ENCODE results near the gene CCDC197. TPM values are rescaled to one million over a fixed set of nuclear protein-coding genes. Genes with fewer than 3 reads are reported as not detected.

CCDC197 gene
- total RNA-seq, 1 experiment from 2014 or later: not detected

- no peaks in the 10 kb centered on the region for H4K20me1 ChIP-seq (ENCODE audit: insufficient read depth)
- H3K4me1 ChIP-seq (replicated peaks; ENCODE audit: insufficient read depth): no peaks in the 10 kb centered on the region
- no peaks in the 10 kb centered on the region for H3K9me2 ChIP-seq (ENCODE audit: insufficient read depth)
- no TSS peak for BruUV-seq (replicated peaks)
- no peaks in the 10 kb centered on the region for H3K9me3 ChIP-seq (ENCODE audit: insufficient read depth, low read depth)
- intact Hi-C loops (cut with micrococcal nuclease; ENCODE audit: unreplicated experiment): no loop called here
- TF ChIP-seq EZH2 (IDR thresholded peaks at IDR 0.05; ENCODE audit: low read depth) (no peak), CTCF (conservative IDR thresholded peaks at IDR 0.05) (no peak)
- no peak overlapping the region for H3K4me2 ChIP-seq
- ChIA-PET POLR2A (ENCODE audit: unreplicated experiment) (no interaction called here), CTCF (no interaction called here)
- H3K79me2 ChIP-seq (ENCODE audit: low read depth): no peaks in the 10 kb centered on the region
- H3K27ac ChIP-seq: no peak overlapping the region
- H3F3A ChIP-seq (ENCODE audit: insufficient read depth, low read depth): no peaks in the 10 kb centered on the region
- H3K36me3 ChIP-seq (ENCODE audit: low read depth): no peaks in the 10 kb centered on the region
- no peak for DNase-seq
- H2AFZ ChIP-seq: no peak overlapping the region
- no peak overlapping the region for H3K4me3 ChIP-seq
- no peaks in the 10 kb centered on the region for H3K27me3 ChIP-seq (ENCODE audit: insufficient read depth, low read depth)
These were observed 23.5 kb upstream of the CCDC197 start for GRCh38 chr14:93973607-93974006.

DNA sequence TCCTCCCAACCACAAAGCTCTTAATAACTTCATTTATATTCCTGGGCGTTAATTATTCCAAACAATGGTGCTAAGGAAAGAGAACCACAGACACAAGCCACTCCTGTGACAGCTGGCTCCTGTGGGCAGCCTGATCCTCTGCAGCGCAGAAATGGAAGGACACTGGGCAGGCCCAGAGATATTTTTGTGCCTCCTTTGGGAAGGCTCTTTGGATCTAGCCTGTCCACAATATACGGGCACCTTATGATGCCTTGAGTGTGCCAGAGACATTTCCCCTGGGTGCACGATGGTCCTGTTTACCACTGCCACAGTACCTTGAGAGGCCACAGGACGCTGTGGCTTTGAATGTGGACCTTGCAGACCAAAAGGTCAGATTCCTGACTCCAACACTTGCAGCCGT, 22.8 kb upstream of the CCDC197 start:
- H3K9me2 ChIP-seq (ENCODE audit: insufficient read depth): no peaks in the 10 kb centered on the region
- H3K4me2 ChIP-seq: no peak overlapping the region
- ChIA-PET POLR2A (ENCODE audit: unreplicated experiment) (no interaction called here), CTCF (no interaction called here)
- H3K9me3 ChIP-seq (ENCODE audit: insufficient read depth, low read depth): no peaks in the 10 kb centered on the region
- H3K79me2 ChIP-seq (ENCODE audit: low read depth): no peaks in the 10 kb centered on the region
- no peak for TF ChIP-seq CTCF (conservative IDR thresholded peaks at IDR 0.05)
- TF ChIP-seq EZH2 (IDR thresholded peaks at IDR 0.05; ENCODE audit: low read depth): no peak
- H3K27me3 ChIP-seq (ENCODE audit: insufficient read depth, low read depth): no peaks in the 10 kb centered on the region
- H3K4me3 ChIP-seq: no peak overlapping the region
- DNase-seq: no peak
- no TSS peak for BruUV-seq (replicated peaks)
- intact Hi-C loops (cut with micrococcal nuclease; ENCODE audit: unreplicated experiment): no loop called here
- H3F3A ChIP-seq (ENCODE audit: insufficient read depth, low read depth): no peaks in the 10 kb centered on the region
- no peak overlapping the region for H3K27ac ChIP-seq
- no peaks in the 10 kb centered on the region for H3K4me1 ChIP-seq (replicated peaks; ENCODE audit: insufficient read depth)
- no peak overlapping the region for H2AFZ ChIP-seq
- H4K20me1 ChIP-seq (ENCODE audit: insufficient read depth): no peaks in the 10 kb centered on the region
- no peaks in the 10 kb centered on the region for H3K36me3 ChIP-seq (ENCODE audit: low read depth)

GRCh38 chr14:93974833-93975232, 22.3 kb upstream of the CCDC197 start:
- Histone ChIP-seq H3K9me2 (ENCODE audit: insufficient read depth) (no peaks in the 10 kb centered on the region), H3K36me3 (ENCODE audit: low read depth) (no peaks in the 10 kb centered on the region), H3K27me3 (ENCODE audit: insufficient read depth, low read depth) (no peaks in the 10 kb centered on the region), H3K4me2 (no peak overlapping the region), H3K4me1 (replicated peaks; ENCODE audit: insufficient read depth) (no peaks in the 10 kb centered on the region), H3K79me2 (ENCODE audit: low read depth) (no peaks in the 10 kb centered on the region), H3K4me3 (no peak overlapping the region), H2AFZ (no peak overlapping the region), H3K9me3 (ENCODE audit: insufficient read depth, low read depth) (no peaks in the 10 kb centered on the region), H3F3A (ENCODE audit: insufficient read depth, low read depth) (no peaks in the 10 kb centered on the region), H4K20me1 (ENCODE audit: insufficient read depth) (no peaks in the 10 kb centered on the region), H3K27ac (no peak overlapping the region)
- intact Hi-C loops (cut with micrococcal nuclease; ENCODE audit: unreplicated experiment): no loop called here
- no TSS peak for BruUV-seq (replicated peaks)
- no peak for DNase-seq
- ChIA-PET POLR2A (ENCODE audit: unreplicated experiment) (no interaction called here), CTCF (no interaction called here)
- TF ChIP-seq CTCF (conservative IDR thresholded peaks at IDR 0.05) (no peak), EZH2 (IDR thresholded peaks at IDR 0.05; ENCODE audit: low read depth) (no peak)
